ENCODE results near the gene ACBD6.

Gene ACBD6

DNA sequence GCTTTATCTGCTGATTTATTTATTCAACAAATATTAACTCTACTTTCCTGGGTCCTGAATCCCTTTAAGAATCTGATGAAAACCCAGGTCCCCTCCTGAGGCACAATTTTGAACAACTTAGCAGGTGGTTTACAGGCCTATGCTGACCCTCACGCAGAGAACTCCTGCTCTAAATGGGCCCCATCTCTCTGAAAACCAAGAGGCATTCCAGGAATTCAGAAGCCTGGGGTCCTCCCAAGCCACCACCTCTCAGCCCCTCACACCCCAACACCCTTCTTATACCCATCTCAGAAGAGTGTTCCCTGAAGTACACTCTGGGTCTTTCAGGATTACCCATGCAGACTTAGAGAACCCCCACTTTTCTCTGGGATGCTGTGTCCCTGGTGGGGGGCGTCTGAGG is 237.8 kb downstream of the ACBD6 start:
- DNase-seq (ENCODE audit: low read depth, low spot score) = no peak
- in situ Hi-C loops (cut with HindIII; ENCODE audit: low sequenced_read_pairs) = no loop called here
- no peak overlapping the region for H3K4me3 ChIP-seq (ENCODE audit: low read depth, low read length)
- TF ChIP-seq, protein P1, sequence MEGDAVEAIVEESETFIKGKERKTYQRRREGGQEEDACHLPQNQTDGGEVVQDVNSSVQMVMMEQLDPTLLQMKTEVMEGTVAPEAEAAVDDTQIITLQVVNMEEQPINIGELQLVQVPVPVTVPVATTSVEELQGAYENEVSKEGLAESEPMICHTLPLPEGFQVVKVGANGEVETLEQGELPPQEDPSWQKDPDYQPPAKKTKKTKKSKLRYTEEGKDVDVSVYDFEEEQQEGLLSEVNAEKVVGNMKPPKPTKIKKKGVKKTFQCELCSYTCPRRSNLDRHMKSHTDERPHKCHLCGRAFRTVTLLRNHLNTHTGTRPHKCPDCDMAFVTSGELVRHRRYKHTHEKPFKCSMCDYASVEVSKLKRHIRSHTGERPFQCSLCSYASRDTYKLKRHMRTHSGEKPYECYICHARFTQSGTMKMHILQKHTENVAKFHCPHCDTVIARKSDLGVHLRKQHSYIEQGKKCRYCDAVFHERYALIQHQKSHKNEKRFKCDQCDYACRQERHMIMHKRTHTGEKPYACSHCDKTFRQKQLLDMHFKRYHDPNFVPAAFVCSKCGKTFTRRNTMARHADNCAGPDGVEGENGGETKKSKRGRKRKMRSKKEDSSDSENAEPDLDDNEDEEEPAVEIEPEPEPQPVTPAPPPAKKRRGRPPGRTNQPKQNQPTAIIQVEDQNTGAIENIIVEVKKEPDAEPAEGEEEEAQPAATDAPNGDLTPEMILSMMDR (IDR thresholded peaks at IDR 0.05; ENCODE audit: low read depth, low read length) = no peak

DNA sequence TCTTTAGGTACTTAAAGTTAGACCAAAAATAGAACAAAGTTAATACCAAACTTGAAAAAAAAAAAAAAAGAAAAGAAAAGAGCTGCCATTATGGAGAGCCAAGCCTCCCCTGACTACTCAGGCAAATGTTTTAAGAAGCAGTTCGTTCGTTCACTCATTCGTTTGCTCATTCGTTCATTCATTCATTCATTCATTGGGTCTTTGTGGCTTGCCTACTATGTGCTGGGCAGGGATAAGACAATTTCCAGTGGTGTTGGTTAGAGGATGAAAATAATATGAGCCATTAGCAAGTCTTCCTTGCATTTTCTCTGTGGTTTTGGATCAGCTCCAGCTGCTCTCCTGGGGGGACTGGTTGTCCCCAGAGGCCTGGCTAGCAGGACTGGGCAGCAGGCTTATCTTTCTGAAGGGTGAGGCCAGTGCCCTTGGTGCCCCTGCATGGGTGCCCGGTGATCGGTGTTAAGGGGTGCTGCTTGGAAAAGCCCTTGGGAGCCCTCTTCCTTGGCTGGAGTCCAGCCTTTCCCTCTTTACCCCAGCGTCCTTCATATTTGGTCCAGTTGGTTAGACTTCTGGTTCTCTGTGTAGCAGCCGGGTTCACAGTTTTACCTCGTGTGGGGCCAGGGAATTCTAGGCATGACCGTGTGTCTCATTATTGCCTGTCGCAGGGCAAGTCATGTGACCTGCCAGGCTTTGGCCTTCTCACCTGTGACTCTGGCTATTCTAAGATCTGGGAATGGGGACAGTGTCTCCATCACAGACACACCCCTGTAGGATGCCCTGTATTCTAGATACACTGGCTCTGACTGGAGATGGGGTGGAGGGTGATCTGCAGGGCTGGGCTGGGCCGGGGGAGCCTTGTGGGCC is 239.5 kb downstream of the ACBD6 start:
- no peak for DNase-seq (ENCODE audit: low read depth, low spot score)
- H3K4me3 ChIP-seq (ENCODE audit: low read depth, low read length) = no peak overlapping the region
- in situ Hi-C loops (cut with HindIII; ENCODE audit: low sequenced_read_pairs) = no loop called here
- TF ChIP-seq, protein P1 (IDR thresholded peaks at IDR 0.05; ENCODE audit: low read depth, low read length) = no peak

DNA sequence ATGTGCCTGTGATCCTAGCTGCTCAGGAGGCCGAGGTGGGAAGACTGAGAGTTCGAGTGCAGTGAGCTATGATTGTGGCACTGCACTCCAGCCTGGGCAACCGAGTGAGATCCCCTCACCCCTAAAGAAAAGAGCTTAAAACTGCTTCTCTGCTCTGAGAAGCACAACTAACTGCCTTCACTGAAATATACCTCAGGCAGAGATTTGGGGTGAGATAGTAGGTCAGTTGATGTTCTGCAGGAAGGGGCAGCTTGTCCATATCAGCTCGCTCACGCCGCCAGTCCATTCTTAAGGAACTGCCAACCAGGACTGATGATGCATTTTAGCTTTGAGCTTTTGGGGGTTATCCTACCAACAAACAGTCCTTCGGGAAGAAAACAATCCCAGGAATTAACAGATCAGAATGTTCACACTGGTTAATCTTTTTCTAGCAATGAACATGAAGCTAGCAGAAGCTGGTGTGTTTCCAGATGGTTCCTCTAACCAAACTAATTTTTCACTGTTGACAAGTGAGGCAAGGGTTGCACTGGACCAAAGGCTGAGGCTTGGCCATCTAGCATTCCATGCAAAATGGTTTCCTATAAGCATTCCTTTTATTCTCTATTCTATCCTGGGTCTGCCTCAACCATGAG is 240.7 kb downstream of the ACBD6 start:
- DNase-seq (ENCODE audit: low read depth, low spot score) = no peak
- no peak overlapping the region for H3K4me3 ChIP-seq (ENCODE audit: low read depth, low read length)
- TF ChIP-seq, protein P1 (IDR thresholded peaks at IDR 0.05; ENCODE audit: low read depth, low read length) = no peak
- in situ Hi-C loops (cut with HindIII; ENCODE audit: low sequenced_read_pairs) = no loop called here

DNA sequence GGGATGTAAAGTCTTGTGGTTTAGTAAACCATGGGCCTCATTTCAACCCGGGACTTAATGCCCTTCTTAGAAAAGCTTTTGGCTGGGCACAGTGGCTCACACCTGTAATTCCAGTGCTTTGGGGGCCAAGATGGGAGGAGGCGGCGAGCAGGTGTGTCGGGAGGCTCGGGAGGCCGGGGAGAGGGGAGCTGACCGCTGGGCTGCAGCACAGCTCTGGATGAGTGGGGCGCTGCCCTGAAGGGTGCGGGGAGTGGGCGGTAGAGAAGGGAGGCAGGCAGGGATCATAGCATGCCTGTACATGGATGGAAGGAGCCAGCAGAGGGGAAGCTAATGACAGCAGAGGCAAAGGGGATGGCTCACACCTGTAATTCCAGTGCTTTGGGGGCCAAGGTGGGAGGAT is 241.3 kb downstream of the ACBD6 start:
- no peak overlapping the region for H3K4me3 ChIP-seq (ENCODE audit: low read depth, low read length)
- DNase-seq (ENCODE audit: low read depth, low spot score) = no peak
- TF ChIP-seq, protein P1 (IDR thresholded peaks at IDR 0.05; ENCODE audit: low read depth, low read length) = no peak
- in situ Hi-C loops (cut with HindIII; ENCODE audit: low sequenced_read_pairs) = no loop called here

DNA sequence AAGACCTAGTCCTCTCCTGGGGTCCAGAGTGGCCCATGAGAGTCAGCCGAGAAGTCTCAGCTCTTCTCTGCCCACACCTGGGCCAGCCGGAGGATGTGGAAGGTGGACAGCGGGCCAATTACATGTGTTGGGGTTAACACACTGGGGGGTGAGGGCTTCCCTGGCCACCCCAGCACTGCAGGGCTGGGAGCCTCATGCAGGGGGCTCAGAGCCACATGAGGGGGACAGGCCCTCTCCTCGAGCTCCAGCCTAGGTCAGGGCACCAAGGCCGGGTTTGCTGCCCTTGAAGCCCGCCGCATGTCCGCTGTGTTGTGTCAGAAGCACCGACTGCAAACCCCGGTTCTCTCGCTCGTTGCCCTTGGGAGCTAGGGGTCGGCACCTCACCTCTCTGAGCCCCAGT is 241.8 kb downstream of the ACBD6 start:
- no peak for DNase-seq (ENCODE audit: low read depth, low spot score)
- in situ Hi-C loops (cut with HindIII; ENCODE audit: low sequenced_read_pairs) = no loop called here
- TF ChIP-seq, protein P1 (IDR thresholded peaks at IDR 0.05; ENCODE audit: low read depth, low read length) = no peak
- H3K4me3 ChIP-seq (ENCODE audit: low read depth, low read length) = no peak overlapping the region

DNA sequence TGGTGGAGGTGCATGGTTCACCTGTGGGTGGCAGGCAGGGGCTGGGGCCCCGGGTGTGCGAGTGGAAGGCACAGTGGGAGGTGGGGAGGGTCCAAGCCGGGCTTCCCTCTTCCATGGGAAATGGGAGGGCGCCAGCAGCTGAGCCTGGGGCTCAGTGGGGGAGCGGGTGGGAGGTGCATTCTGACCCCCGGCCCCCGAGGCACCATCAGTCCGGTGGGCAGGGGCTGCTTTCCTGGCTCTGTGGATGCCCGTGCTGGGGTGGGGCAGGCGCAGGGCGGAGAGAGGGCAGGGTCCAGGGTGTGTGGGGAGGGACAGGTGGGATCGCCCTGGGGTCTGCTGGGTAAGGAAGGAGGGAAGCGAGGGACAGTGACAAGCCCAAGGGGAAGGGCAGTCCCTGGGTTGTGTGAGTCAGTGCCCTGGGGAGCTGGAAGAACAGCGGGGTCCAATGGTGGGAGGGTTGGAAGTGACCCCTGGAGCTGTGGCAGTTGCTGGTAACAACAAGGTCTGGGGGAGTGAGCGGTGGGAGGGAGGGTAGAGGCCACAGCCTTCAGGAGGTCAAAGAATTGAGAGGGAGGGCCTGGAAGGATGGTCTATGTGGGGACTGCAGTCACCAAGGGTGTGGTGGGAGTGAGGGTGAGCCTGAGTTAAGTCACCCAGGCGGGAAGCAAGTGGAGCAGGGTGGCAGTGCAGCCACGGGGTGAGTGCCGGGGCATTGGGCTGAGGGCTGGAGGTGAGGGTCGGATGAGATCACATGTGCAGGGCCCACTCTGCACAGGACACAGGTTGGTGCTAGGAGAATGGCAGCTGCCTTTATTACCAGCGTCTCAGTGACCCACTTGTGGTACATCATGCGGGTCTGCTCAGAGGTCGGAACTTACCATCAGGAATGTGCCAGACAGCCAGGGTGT is 242.7 kb downstream of the ACBD6 start:
- no peak for DNase-seq (ENCODE audit: low read depth, low spot score)
- no peak overlapping the region for H3K4me3 ChIP-seq (ENCODE audit: low read depth, low read length)
- TF ChIP-seq, protein P1 (IDR thresholded peaks at IDR 0.05; ENCODE audit: low read depth, low read length) = no peak
- in situ Hi-C loops (cut with HindIII; ENCODE audit: low sequenced_read_pairs) = no loop called here

All from astrocyte of the spinal cord (primary cell).